Activated naive CD4-positive, alpha-beta T cell treated with anti-CD3 and anti-CD28 coated beads, Interleukin-2, amount 50 U/mL, for 16 hours (primary cell): Measurements from ENCODE around the gene CD247.

Experiments used
- DNase-seq: peaks from one replicate; pipeline ENCODE4 v3.0.0-alpha.2; 2020

The CD247 gene

DNA sequence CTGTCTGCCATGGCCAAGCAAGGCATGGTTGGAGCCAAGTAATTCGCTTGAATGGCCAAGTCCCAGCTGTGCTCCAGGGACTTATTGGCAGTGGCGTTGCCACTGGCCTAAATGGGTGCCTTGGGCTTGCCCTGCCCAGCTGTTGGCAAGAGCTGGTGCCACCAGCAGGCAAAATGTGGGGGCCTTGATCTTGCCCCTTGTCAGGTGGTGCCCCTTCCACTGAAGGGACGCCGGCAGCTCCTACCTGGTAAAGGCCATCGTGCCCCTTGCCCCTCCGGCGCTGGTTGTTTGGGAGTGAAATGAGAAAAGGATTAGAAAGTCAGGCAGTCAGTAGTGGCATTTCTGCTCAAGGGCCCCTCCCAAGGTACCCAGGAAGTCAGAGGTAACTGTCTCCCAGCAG lies 85.5 kb downstream of the CD247 start:
- DNase-seq = no peak

DNA sequence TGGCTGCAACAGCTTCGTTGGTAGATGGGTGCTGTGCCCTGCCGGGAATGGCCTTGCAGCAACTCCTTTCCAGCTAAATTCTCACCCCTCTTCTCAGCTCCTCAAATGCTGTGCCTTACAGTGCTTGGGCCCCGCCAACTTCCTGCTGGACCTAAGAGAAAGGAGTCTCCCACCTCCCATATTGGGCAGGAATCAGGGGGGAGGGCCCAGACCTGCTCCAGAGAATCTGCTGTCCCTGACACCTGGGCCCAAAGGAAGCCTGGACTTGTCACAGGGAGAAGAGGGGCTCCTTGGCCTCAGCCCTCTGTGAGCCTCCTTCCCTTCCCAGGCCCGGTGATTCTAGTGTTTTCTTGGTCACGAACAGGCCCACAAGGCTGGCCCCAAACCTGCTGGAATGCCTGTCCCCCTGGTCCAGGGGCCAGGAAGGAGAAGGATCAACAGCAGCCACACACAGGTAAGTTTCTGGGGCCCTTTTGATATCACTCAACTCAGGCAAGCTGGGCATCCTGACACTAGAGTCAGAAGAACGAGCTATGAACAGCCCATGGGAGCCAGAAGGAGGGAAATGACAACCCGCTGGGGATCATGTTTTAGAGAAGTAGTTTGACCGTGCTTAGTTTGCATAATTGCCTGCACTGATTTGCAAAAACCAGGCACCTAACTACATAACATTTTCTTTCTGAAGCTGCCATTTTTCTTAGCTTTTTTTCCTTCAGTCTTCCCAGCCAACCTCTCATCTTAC lies 86.2 kb downstream of the CD247 start:
- no peak for DNase-seq

DNA sequence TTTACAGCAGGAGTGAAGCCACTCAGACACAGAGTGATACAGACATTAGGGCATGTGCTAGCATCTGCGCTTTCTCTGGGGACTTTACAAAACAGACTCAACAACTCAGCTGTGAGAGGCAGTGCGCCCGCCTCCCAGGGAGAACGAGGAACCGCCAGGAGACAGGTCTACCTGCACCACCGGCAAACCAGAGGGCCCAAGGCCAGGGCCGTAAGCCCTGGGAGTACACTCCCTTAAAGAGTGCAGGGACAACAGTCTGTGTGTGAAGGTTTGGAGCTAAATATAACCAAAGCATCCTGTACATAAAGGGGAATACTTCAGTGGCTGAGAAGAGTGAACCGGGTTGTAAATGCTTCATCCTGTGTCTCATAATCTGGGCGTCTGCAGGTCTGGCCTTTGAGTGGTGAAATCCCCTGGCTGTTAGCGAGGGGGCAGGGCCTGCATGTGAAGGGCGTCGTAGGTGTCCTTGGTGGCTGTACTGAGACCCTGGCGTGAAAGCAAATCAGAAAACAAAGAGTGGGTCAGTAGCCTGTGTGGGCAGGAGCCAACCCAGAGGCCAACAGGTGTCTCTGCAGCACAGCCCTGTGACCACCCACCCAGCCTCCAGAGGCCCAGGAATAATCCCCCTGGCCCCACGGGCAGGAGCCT lies 86.9 kb downstream of the CD247 start:
- no peak for DNase-seq

- no peak for DNase-seq
These were observed 87.5 kb downstream of the CD247 start for GRCh38 chr1:167430849-167431242.

- DNase-seq = no peak
These were observed 88.0 kb downstream of the CD247 start for GRCh38 chr1:167430134-167430848.

DNA sequence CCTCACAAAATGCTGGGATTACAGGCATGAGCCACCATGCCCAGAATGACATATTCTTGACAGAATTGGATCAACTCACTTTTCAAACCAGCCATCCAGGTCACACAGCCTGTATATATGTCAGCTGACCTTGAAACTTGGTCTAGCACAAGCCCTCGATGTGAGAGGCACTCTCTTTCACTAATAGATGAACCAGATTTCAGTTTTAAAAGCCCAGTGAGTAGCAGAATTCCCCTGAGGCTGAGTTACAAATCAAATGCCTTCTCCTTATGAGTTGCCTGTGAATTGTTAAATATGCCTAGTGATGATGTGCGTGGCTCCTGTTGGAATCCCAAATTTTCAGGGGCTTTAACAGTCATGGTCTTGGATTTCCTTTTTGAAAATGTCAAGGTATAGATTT lies 88.7 kb downstream of the CD247 start:
- no peak for DNase-seq

- no peak for DNase-seq
These were observed 89.9 kb downstream of the CD247 start for GRCh38 chr1:167428395-167428794.

- DNase-seq = no peak
These were observed 90.5 kb downstream of the CD247 start for GRCh38 chr1:167427848-167428247.

DNA sequence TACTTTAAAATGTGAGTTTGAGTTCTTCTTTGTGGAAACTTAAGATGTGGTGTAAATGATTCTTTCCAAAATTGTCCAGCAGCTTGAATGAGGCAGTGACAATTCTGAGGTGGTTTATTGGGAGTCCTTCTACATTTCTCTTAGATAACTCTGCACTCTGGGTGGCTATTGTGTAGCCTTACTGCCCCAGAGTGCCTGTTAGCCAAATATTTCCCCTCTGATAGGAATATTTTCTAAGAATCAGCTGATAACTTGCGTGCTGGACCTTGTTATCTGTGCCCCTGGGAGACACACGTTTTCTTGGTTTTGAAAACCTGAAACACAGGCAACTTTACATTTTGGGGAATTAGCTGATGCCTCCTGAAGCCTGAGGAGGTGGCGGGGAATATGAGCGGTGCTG lies 91.6 kb downstream of the CD247 start:
- no peak for DNase-seq

- DNase-seq = no peak
These were observed 92.8 kb downstream of the CD247 start for GRCh38 chr1:167425482-167425881.

DNA sequence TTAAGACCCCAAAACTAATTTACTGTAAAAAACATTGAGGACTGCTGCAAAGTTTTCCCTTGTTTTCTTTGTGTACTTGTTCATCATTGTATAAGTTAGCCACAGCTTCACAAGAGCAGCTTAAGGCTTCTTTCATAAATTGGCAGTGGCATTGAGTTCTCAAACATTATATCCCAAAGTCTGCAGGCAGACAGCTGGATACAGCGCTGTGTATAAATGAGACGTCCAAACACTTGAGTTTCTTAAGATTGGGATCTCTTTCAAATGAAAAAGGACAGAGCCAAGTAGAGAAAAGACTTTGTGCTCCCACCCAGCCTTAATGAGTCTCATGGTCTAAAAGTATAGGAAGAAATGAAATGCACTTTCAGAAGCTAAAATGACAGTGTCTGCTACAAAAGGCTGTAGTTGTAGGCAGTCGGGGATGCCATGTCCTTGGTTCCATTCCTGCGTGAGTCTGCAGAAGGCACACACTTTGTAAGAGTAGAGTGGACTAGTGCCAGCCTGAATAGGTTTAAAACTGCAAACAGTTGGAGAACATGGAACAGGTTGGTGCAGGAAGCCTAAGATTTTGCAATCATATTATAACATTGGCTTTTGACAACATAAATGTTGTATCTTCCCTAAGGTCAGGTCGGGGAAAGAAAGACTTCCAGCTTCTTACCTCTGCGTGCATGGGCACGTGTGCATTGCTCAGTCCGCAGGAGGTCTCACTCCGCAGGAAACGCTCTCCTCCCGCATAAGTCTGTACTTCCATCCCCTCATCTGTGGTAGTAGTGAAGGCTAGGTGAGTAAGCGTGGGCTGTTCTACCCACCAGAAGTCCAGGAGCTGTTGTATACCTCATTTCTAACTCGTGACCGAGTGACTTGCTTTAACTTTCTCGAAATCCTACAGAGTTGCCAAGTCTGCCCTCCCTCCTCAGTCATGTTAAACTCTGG lies 94.4 kb downstream of the CD247 start:
- DNase-seq = no peak

GRCh38 chr1:167420510-167420909 lies 97.8 kb downstream of the CD247 start:
- no peak for DNase-seq

DNA sequence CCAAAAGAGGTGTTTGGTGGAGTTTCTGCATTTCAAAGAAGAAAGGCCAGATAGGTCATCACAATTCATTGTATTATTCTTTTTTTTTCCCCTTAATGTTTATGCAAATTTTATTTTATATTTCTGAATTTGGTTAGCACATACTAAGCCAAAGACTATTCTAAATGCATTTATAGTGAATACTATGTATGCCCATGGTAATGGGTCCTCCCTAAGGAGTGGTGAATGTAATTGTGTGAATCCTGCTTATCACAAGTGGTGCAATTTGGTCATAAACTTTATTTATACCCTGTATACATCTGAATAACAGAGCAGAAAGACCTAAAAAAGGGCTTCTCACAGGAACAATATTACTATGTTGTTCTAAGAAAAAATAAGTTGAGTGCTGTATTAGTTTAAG lies 99.1 kb downstream of the CD247 start:
- no peak for DNase-seq

GRCh38 chr1:167418391-167418790 lies 99.9 kb downstream of the CD247 start:
- no peak for DNase-seq

DNA sequence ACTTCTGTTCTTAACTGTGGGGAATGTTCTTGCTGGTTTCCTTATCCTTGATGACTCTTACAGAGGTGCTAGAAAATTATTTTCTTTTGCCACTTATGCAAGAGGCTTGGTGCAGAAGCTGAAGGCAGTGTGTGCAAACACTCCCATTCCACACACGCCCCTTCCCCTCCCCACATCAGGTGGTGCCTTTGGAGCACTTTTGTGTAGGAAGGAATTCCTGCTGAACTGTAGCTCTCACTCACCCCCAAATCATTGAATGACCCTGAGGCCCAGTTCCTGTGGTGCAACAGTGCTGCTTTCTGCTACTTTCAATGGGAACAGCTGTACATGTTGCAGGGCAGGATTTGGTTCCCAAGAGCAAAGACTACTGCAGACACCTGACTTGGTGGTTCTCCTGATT lies 101.8 kb downstream of the CD247 start:
- no peak for DNase-seq

GRCh38 chr1:167413328-167413727 lies 105.0 kb downstream of the CD247 start:
- no peak for DNase-seq

- no peak for DNase-seq
These were observed 105.4 kb downstream of the CD247 start for GRCh38 chr1:167412920-167413319.

DNA sequence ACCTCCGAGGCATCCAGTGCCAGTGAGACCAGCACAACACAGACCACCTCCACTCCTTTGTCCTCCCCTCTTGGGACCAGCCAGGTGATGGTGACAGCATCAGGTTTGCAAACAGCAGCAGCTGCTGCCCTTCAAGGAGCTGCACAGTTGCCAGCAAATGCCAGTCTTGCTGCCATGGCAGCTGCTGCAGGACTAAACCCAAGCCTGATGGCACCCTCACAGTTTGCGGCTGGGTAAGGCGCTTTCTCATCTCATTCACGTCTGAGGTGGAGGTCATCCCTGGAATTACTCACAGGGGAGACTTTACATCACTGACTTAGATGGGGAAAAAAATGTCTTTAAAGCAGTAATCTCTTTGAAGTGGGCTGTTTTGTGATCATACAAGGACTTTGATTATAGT lies 106.3 kb downstream of the CD247 start:
- no peak for DNase-seq

DNA sequence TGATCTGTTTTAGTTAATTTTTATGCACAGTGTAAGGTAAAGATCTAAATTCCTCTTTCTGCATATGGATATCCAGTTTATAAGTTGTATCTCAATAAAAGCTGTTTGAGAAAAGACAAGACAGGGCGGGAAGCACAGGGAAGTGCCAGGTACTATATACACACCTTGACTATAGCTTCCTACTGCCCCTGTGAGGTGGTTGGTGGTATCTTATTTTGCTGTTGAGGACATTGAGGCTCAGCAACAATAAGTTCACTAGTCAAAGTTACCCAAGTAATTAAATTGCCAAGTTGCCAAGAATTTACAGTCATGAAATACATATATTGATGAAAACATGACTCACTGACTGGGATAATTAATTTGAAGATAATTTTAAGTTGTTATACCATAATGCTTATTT lies 109.1 kb downstream of the CD247 start:
- DNase-seq = no peak

GRCh38 chr1:167408355-167408754 lies 110.0 kb downstream of the CD247 start:
- DNase-seq = no peak

- DNase-seq = no peak
These were observed 113.4 kb downstream of the CD247 start for GRCh38 chr1:167404908-167405307.

GRCh38 chr1:167404161-167404888 lies 114.0 kb downstream of the CD247 start:
- no peak for DNase-seq
